MM.1S (cell line): ENCODE measurements around the gene TPPP2.

Experiments used
- DNase-seq: peaks from one replicate; pipeline ENCODE4 v3.0.0-alpha.2; 2015
- H2AFZ ChIP-seq: fragments of 300-600 bp; sonication (generic); 2 replicates; pipeline ENCODE4 v1.6.0; 2016; ENCODE audit warnings: antibody characterized with exemption, low read length
- H3F3A ChIP-seq: fragments of 300-600 bp; sonication (generic); 2 replicates; pipeline ENCODE4 v1.6.1; 2016; ENCODE audit warnings: mild to moderate bottlenecking, antibody characterized with exemption, low read length, moderate library complexity, mixed read lengths; ENCODE audit not compliant: insufficient read depth
- H3K27ac ChIP-seq: fragments of 300-600 bp; sonication (generic); 2 replicates; pipeline ENCODE4 v1.5.1; 2016; ENCODE audit warnings: mild to moderate bottlenecking, low read length
- H3K27me3 ChIP-seq: fragments of 300-600 bp; sonication (generic); replicated peaks from 2 replicates; pipeline ENCODE4 v1.6.0; 2016; ENCODE audit warnings: low read length; ENCODE audit not compliant: insufficient read depth
- H3K36me3 ChIP-seq: fragments of 300-600 bp; sonication (generic); replicated peaks from 2 replicates; pipeline ENCODE4 v1.6.1; 2016; ENCODE audit warnings: mild to moderate bottlenecking, low read length, mixed read lengths; ENCODE audit not compliant: insufficient read depth
- H3K4me1 ChIP-seq: fragments of 300-600 bp; sonication (generic); 2 replicates; pipeline ENCODE4 v1.6.1; 2016; ENCODE audit warnings: low read length, mixed read lengths
- H3K4me2 ChIP-seq: fragments of 300-600 bp; sonication (generic); 2 replicates; pipeline ENCODE4 v1.6.0; 2016; ENCODE audit warnings: low read depth, low read length
- H3K4me3 ChIP-seq: fragments of 300-600 bp; sonication (generic); 2 replicates; pipeline ENCODE4 v1.5.1; 2016; ENCODE audit warnings: low read length, mixed read lengths
- H3K79me2 ChIP-seq: fragments of 300-600 bp; sonication (generic); 2 replicates; pipeline ENCODE4 v1.6.1; 2016; ENCODE audit warnings: mixed run types, low read length, mixed read lengths
- H3K9ac ChIP-seq: fragments of 300-600 bp; sonication (generic); 2 replicates; pipeline ENCODE4 v1.6.1; 2016; ENCODE audit warnings: low read length, mixed read lengths
- H3K9me2 ChIP-seq: fragments of 300-600 bp; sonication (generic); replicated peaks from 2 replicates; pipeline ENCODE4 v1.6.1; 2016; ENCODE audit warnings: mild to moderate bottlenecking, low read length, mixed read lengths; ENCODE audit not compliant: insufficient read depth
- H3K9me3 ChIP-seq: fragments of 300-600 bp; sonication (generic); replicated peaks from 2 replicates; pipeline ENCODE4 v1.6.1; 2016; ENCODE audit warnings: mild to moderate bottlenecking, low read length, mixed read lengths; ENCODE audit not compliant: insufficient read depth
- H4K20me1 ChIP-seq: fragments of 300-600 bp; sonication (generic); 2 replicates; pipeline ENCODE4 v1.6.1; 2016; ENCODE audit warnings: mild to moderate bottlenecking, low read length, moderate library complexity, mixed read lengths; ENCODE audit not compliant: insufficient read depth
- CTCF ChIP-seq: fragments of 300-600 bp; sonication (generic); IDR thresholded peaks from 2 replicates; pipeline ENCODE4 v1.5.1; 2016; ENCODE audit warnings: antibody characterized with exemption, low read length, mixed read lengths
- EZH2 ChIP-seq: fragments of 300-600 bp; sonication (generic); optimal IDR thresholded peaks from 2 replicates; pipeline ENCODE3; 2017; ENCODE audit warnings: low read depth, mild to moderate bottlenecking, antibody characterized with exemption, low read length, mixed read lengths
- EZH2phosphoT487 ChIP-seq: fragments of 300-600 bp; sonication (generic); IDR thresholded peaks from 2 replicates; pipeline ENCODE4 v1.6.1; 2018; ENCODE audit warnings: antibody characterized with exemption, low read length

The TPPP2 gene

DNA sequence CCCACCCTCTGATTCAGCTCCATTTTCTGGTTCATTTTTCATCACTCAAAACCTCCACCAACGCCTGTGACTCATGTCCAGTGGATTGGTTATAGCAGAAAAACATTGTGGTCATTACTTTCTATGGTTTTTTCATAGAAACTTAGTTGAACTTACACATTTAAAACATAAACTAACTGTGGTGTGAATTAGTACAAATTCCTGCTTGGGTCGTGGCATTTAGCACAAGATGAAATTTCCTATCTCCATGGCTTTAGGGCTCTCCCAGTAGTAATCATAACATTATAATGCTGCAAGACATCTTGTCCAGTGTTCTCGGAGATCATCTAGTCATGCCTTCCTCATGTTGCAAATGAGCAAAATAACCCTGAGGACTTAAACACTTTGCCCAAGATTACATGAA is 19.3 kb downstream of the TPPP2 start:
- Histone ChIP-seq H4K20me1 (no peaks in the 10 kb centered on the region), H3K9me2 (no peaks in the 10 kb centered on the region), H3K9me3 (no peaks in the 10 kb centered on the region), H3K27me3 (no peaks in the 10 kb centered on the region), H3K27ac (no peak overlapping the region), H2AFZ (no peak overlapping the region), H3K36me3 (no peaks in the 10 kb centered on the region), H3K79me2 (no peaks in the 10 kb centered on the region), H3K4me1 (no peaks in the 10 kb centered on the region), H3K9ac (no peak overlapping the region), H3K4me2 (no peak overlapping the region), H3F3A (no peaks in the 10 kb centered on the region), H3K4me3 (no peak overlapping the region)
- TF ChIP-seq EZH2phosphoT487 (no peak), CTCF (no peak), EZH2 (no peak)
- DNase-seq: no peak

DNA sequence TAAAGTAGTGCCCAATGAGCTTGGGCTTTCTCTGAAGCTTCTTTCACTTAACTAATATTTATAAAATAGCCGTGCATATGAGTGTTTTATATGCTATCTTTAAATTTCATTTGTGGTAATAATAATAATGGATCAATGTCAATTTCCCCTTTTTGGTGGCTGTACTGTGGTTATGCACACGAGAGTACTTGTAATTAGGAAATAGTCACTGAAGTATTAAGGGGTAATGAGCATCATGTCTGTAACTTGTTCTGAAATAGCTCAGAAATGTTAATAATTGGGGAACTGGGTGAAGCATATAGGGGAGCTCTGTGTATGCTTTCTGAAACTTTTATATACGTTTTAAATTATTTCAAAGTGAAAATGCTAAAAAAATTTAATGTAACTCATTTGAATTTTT is 20.6 kb downstream of the TPPP2 start:
- Histone ChIP-seq H3K27ac (no peak overlapping the region), H3K9me3 (no peaks in the 10 kb centered on the region), H3K36me3 (no peaks in the 10 kb centered on the region), H2AFZ (no peak overlapping the region), H3K4me3 (no peak overlapping the region), H3K4me1 (no peaks in the 10 kb centered on the region), H3F3A (no peaks in the 10 kb centered on the region), H3K79me2 (no peaks in the 10 kb centered on the region), H3K9me2 (no peaks in the 10 kb centered on the region), H3K27me3 (no peaks in the 10 kb centered on the region), H4K20me1 (no peaks in the 10 kb centered on the region), H3K4me2 (no peak overlapping the region), H3K9ac (no peak overlapping the region)
- TF ChIP-seq EZH2 (no peak), EZH2phosphoT487 (no peak), CTCF (no peak)
- no peak for DNase-seq

DNA sequence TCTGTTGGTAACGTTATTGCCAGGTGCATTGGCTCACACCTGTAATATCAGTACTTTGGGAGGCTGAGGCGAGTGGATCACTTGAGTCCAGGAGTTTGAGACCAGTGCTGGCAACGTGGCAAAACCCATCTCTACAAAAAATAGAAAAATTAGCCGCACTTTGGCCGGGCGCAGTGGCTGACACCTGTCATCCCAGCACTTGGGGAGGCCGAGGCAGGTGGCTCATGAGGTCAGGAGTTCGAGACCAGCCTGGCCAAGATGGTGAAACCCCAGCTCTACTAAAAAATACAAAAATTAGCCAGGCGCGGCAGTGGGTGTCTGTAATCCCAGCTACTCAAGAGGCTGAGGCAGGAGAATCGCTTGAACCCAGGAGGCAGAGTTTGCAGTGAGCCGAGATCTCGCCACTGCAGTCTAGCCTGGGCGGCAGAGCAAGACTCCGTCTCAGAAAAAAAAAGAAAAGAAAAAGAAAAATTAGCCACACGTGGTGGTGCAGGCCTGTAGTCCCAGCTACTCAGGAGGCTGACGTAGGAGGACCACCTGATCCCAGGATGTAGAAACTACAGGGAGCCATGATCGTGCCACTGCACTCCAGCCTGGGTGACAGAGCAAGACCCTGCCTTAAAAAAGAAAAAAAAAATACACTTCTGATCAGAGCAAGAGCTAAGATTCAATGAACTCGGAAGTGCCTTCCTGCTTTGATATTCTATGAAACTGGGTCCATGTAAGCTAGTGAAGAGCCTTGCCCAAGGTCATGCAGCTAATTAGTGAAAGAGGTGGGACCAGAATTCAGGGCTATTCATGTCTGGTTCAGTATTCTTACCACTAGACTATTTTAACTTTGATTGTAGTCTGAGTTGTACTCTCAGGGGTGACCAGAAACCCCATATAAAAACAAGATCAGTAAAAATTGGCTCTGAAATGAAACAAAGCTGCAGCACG is 23.4 kb downstream of the TPPP2 start:
- H2AFZ ChIP-seq: no peak overlapping the region
- TF ChIP-seq EZH2phosphoT487 (no peak), CTCF (no peak), EZH2 (no peak)
- no peaks in the 10 kb centered on the region for H3K9me3 ChIP-seq
- no peaks in the 10 kb centered on the region for H3K27me3 ChIP-seq
- no peak overlapping the region for H3K27ac ChIP-seq
- H3K79me2 ChIP-seq: no peaks in the 10 kb centered on the region
- no peaks in the 10 kb centered on the region for H3K4me1 ChIP-seq
- no peaks in the 10 kb centered on the region for H4K20me1 ChIP-seq
- DNase-seq: no peak
- no peak overlapping the region for H3K9ac ChIP-seq
- no peaks in the 10 kb centered on the region for H3K36me3 ChIP-seq
- no peaks in the 10 kb centered on the region for H3F3A ChIP-seq
- no peak overlapping the region for H3K4me2 ChIP-seq
- no peaks in the 10 kb centered on the region for H3K9me2 ChIP-seq
- H3K4me3 ChIP-seq: no peak overlapping the region
